ENCODE measurements around the gene SMIM14. TPM values are rescaled to one million over a fixed set of nuclear protein-coding genes. Genes with fewer than 3 reads are reported as not detected.

SMIM14 gene
- total and polyA plus RNA-seq, 9 of the 15 experiments (the other 6 are each of a cell fraction or from before 2014, with no cell fraction given) = 0.98 to 3.7 (median 2.2) TPM

GRCh38 chr4:39668887-39669286 lies 30.2 kb upstream of the SMIM14 start (continued):
- TF ChIP-seq ZNF512 (tag; IDR thresholded peaks at IDR 0.05) = no peak
- TF ChIP-seq HBP1 (CRISPR knock-in tag; IDR thresholded peaks at IDR 0.05) = no peak

GRCh38 chr4:39667706-39668105 lies 29.0 kb upstream of the SMIM14 start:
- DNase-seq (ENCODE audit: extremely low read depth in 1 of 4, low spot score in 3 of 4) (no peak), FAIRE-seq (no peak), ATAC-seq (no peak)
- Histone ChIP-seq H3K4me1 (replicated peaks in 1 of 2; ENCODE audit: control insufficient read depth in 2 of 2, insufficient read depth in 2 of 2, low read length in 2 of 2) (no peaks in the 10 kb centered on the region), H3K4me2 (ENCODE audit: insufficient read depth, low read length) (no peak overlapping the region), H3K4me3 (no peak overlapping the region), H3K27ac (ENCODE audit: extremely low read depth, low read depth, low read length) (no peak overlapping the region), H3K9me3 (replicated peaks; ENCODE audit: control insufficient read depth, insufficient read depth, low read depth, low read length) (no peaks in the 10 kb centered on the region), H3K9me1 (ENCODE audit: control insufficient read depth, insufficient read depth, low read length) (no peaks in the 10 kb centered on the region), H3K79me2 (ENCODE audit: control insufficient read depth, insufficient read depth, low read length) (no peaks in the 10 kb centered on the region), H2AFZ (ENCODE audit: low read depth, low read length) (no peak overlapping the region), H4K20me1 (replicated peaks; ENCODE audit: control insufficient read depth, insufficient read depth, low read length) (no peaks in the 10 kb centered on the region), H3K27me3 (ENCODE audit: control insufficient read depth in 2 of 2, insufficient read depth in 2 of 2, low read length in 2 of 2) (no peaks in the 10 kb centered on the region), H3K9ac (ENCODE audit: insufficient read depth in 1 of 2, low read depth in 2 of 2, low read length in 2 of 2) (no peak overlapping the region), H3K36me3 (ENCODE audit: control insufficient read depth, insufficient read depth, low read length) (no peaks in the 10 kb centered on the region)
- intact Hi-C loops (cut with micrococcal nuclease) = no loop called here
- CTCF ChIA-PET (ENCODE audit: low intra/inter-chr PET ratio) = no interaction called here
- in situ Hi-C loops (cut with MboI) = no loop called here
- 0% methylated on average over 1 of the region's 1 CpG for WGBS (ENCODE audit: insufficient coverage, low coverage, missing lambda C conversion rate)
- no TSS peak for BruUV-seq (replicated peaks)
- POLR2A ChIA-PET = no interaction called here
- TF ChIP-seq CBFA2T2 (conservative IDR thresholded peaks at IDR 0.05) (no peak), TBP (optimal IDR thresholded peaks at IDR 0.05; ENCODE audit: low read depth, low read length) (no peak), GABPB2 (CRISPR knock-in tag; conservative IDR thresholded peaks at IDR 0.05) (no peak), EGR1 (conservative IDR thresholded peaks at IDR 0.05) (no peak), BHLHE40 (IDR thresholded peaks at IDR 0.05; ENCODE audit: low read length) (no peak), CHD1 (IDR thresholded peaks at IDR 0.05; ENCODE audit: low read length) (no peak), CCAR2 (IDR thresholded peaks at IDR 0.05; ENCODE audit: low read depth, low read length) (no peak), ZBTB8A (IDR thresholded peaks at IDR 0.05; ENCODE audit: partially characterized antibody) (no peak), ZNF311 (CRISPR knock-in tag; IDR thresholded peaks at IDR 0.05) (no peak)
- TF ChIP-seq, protein P1, sequence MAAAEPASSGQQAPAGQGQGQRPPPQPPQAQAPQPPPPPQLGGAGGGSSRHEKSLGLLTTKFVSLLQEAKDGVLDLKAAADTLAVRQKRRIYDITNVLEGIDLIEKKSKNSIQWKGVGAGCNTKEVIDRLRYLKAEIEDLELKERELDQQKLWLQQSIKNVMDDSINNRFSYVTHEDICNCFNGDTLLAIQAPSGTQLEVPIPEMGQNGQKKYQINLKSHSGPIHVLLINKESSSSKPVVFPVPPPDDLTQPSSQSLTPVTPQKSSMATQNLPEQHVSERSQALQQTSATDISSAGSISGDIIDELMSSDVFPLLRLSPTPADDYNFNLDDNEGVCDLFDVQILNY (CRISPR knock-in tag; IDR thresholded peaks at IDR 0.05) = no peak
- TF ChIP-seq, protein P2, sequence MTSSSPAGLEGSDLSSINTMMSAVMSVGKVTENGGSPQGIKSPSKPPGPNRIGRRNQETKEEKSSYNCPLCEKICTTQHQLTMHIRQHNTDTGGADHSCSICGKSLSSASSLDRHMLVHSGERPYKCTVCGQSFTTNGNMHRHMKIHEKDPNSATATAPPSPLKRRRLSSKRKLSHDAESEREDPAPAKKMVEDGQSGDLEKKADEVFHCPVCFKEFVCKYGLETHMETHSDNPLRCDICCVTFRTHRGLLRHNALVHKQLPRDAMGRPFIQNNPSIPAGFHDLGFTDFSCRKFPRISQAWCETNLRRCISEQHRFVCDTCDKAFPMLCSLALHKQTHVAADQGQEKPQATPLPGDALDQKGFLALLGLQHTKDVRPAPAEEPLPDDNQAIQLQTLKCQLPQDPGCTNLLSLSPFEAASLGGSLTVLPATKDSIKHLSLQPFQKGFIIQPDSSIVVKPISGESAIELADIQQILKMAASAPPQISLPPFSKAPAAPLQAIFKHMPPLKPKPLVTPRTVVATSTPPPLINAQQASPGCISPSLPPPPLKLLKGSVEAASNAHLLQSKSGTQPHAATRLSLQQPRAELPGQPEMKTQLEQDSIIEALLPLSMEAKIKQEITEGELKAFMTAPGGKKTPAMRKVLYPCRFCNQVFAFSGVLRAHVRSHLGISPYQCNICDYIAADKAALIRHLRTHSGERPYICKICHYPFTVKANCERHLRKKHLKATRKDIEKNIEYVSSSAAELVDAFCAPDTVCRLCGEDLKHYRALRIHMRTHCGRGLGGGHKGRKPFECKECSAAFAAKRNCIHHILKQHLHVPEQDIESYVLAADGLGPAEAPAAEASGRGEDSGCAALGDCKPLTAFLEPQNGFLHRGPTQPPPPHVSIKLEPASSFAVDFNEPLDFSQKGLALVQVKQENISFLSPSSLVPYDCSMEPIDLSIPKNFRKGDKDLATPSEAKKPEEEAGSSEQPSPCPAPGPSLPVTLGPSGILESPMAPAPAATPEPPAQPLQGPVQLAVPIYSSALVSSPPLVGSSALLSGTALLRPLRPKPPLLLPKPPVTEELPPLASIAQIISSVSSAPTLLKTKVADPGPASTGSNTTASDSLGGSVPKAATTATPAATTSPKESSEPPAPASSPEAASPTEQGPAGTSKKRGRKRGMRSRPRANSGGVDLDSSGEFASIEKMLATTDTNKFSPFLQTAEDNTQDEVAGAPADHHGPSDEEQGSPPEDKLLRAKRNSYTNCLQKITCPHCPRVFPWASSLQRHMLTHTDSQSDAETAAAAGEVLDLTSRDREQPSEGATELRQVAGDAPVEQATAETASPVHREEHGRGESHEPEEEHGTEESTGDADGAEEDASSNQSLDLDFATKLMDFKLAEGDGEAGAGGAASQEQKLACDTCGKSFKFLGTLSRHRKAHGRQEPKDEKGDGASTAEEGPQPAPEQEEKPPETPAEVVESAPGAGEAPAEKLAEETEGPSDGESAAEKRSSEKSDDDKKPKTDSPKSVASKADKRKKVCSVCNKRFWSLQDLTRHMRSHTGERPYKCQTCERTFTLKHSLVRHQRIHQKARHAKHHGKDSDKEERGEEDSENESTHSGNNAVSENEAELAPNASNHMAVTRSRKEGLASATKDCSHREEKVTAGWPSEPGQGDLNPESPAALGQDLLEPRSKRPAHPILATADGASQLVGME (CRISPR knock-in tag; IDR thresholded peaks at IDR 0.05) = no peak

All from K562 (cell line).